HepG2 (cell line): ENCODE data around the gene SLC25A45. TPM values are rescaled to one million over a fixed set of nuclear protein-coding genes. Genes with fewer than 3 reads are reported as not detected.

Experiments used
- ATAC-seq: fragments of 200-7000 bp; cut with Tn5 transposase; 3 replicates; pipeline ENCODE4 v1.9.1; 2020; ENCODE audit warnings: mild to moderate bottlenecking, moderate library complexity
- BruUV-seq: library from RNA; stranded (reverse); fragments of 400-500 nt; replicated peaks from 2 replicates; lab custom pipeline; 2021; lab: Mats Ljungman, UMichigan
- CTCF ChIA-PET: fragments of 300-600 bp; formaldehyde crosslinking; extraction: SDS; loops from one replicate; lab custom pipeline; 2021; ENCODE audit warnings: low total read pairs, inconsistent platforms, low intra/inter-chr PET ratio; lab: Yijun Ruan, JAX
- POLR2A ChIA-PET: fragments of 350-600 bp; sonication (Branson Sonifier 250); formaldehyde crosslinking; loops from one replicate; lab custom pipeline; 2020; ENCODE audit warnings: antibody characterized with exemption, inconsistent platforms; lab: Yijun Ruan, JAX
- DNase-seq: peaks from one replicate; pipeline ENCODE4 v3.0.0-alpha.2; 2015; ENCODE audit warnings: low spot score
- FAIRE-seq: peaks from 3 replicates; lab custom pipeline; 2011; peaks lifted over from hg19 to GRCh38; lab: Jason Lieb, UNC
- H2AFZ ChIP-seq: one replicate; pipeline ENCODE4 v1.6.1; 2011; ENCODE audit warnings: low read length, inconsistent platforms
- H3K27ac ChIP-seq: fragments of 300-600 bp; 3 replicates; pipeline ENCODE4 v1.8.0; 2011; ENCODE audit warnings: mixed run types, mild to moderate bottlenecking, mixed read lengths, low read length, inconsistent platforms; ENCODE audit not compliant: insufficient read depth; ENCODE audit errors: extremely low read length
- H3K27me3 ChIP-seq, 2 experiments: fragments of 200-600 bp in 1 of 2; 2 replicates in 1 of 2; 3 replicates in 1 of 2; pipeline versions ENCODE4 v1.6.0 to v1.8.0; 2011; ENCODE audit warnings: low read length in 2 of 2, mild to moderate bottlenecking in 2 of 2, moderate library complexity in 2 of 2, inconsistent platforms in 1 of 2; ENCODE audit not compliant: insufficient read depth in 2 of 2, control insufficient read depth in 1 of 2
- H3K36me3 ChIP-seq, 2 experiments: fragments of 200-600 bp in 1 of 2; replicated peaks in 1 of 2; 2 replicates in 1 of 2; 3 replicates in 1 of 2; pipeline versions ENCODE4 v1.5.1 to v1.8.0; 2011; ENCODE audit warnings: low read length in 2 of 2, inconsistent platforms in 1 of 2; ENCODE audit not compliant: insufficient read depth in 2 of 2, control insufficient read depth in 1 of 2
- H3K4me1 ChIP-seq: 2 replicates; pipeline ENCODE4 v1.5.1; 2012; ENCODE audit warnings: low read length, inconsistent platforms; ENCODE audit not compliant: insufficient read depth
- H3K4me2 ChIP-seq: 2 replicates; pipeline ENCODE4 v1.6.0; 2011; ENCODE audit warnings: low read depth, low read length, inconsistent platforms
- H3K4me3 ChIP-seq, 3 experiments: fragments of 200-600 bp in 1 of 3; sonication (generic), shearing (Covaris generic) in 1 of 3; replicated peaks in 1 of 3; 2 replicates each; pipeline ENCODE4 v1.5.1; 2011 to 2016; ENCODE audit warnings: low read length in 3 of 3, inconsistent platforms in 2 of 3, low read depth in 2 of 3, mild to moderate bottlenecking in 2 of 3, control low read depth in 1 of 3, mixed read lengths in 1 of 3; ENCODE audit not compliant: insufficient read depth in 1 of 3
- H3K79me2 ChIP-seq: one replicate; pipeline ENCODE4 v1.6.1; 2011; ENCODE audit warnings: low read length, inconsistent platforms; ENCODE audit not compliant: insufficient read depth
- H3K9ac ChIP-seq: 2 replicates; pipeline ENCODE4 v1.6.0; 2011; ENCODE audit warnings: mild to moderate bottlenecking, low read depth, low read length, inconsistent platforms; ENCODE audit not compliant: insufficient read depth
- H3K9me3 ChIP-seq: 2 replicates; pipeline ENCODE4 v1.5.1; 2012; ENCODE audit warnings: mild to moderate bottlenecking, low read length
- H4K20me1 ChIP-seq: 2 replicates; pipeline ENCODE4 v1.6.0; 2011; ENCODE audit warnings: inconsistent platforms, mild to moderate bottlenecking, low read length, moderate library complexity; ENCODE audit not compliant: insufficient read depth
- DZIP1 ChIP-seq: sonication (generic); formaldehyde crosslinking; IDR thresholded peaks from 2 replicates; pipeline ENCODE4 v1.5.0; 2020; ENCODE audit warnings: mild to moderate bottlenecking, missing genetic modification reagents
- E2F2 ChIP-seq: sonication (generic); formaldehyde crosslinking; IDR thresholded peaks from 2 replicates; pipeline ENCODE4 v1.4.0; 2020; ENCODE audit warnings: missing genetic modification reagents, borderline replicate concordance
- HOXA7 ChIP-seq: sonication (generic); formaldehyde crosslinking; IDR thresholded peaks from 2 replicates; pipeline ENCODE4 v1.8.1; 2022; ENCODE audit warnings: mild to moderate bottlenecking, missing genetic modification reagents, moderate library complexity
- KMT2A ChIP-seq: sonication (generic); formaldehyde crosslinking; IDR thresholded peaks from 2 replicates; pipeline ENCODE4 v1.4.0; 2020; ENCODE audit warnings: missing genetic modification reagents
- MZF1 ChIP-seq: sonication (generic); formaldehyde crosslinking; IDR thresholded peaks from 2 replicates; pipeline ENCODE4 v1.8.1; 2023; ENCODE audit warnings: mild to moderate bottlenecking, missing genetic modification reagents, borderline replicate concordance
- NR2F6 ChIP-seq, 2 experiments: IDR thresholded peaks; 2 replicates each; pipeline ENCODE4 v1.6.1; 2016; ENCODE audit warnings: antibody characterized with exemption in 1 of 2, mild to moderate bottlenecking in 1 of 2
- SMC3 ChIP-seq: IDR thresholded peaks from 2 replicates; pipeline ENCODE4 v1.6.1; 2011; ENCODE audit warnings: low read length, improper control_type of control experiment
- STAG1 ChIP-seq: sonication (generic); formaldehyde crosslinking; IDR thresholded peaks from 2 replicates; pipeline ENCODE4 v1.4.0; 2020; ENCODE audit warnings: missing genetic modification reagents
- ZNF225 ChIP-seq: sonication (generic); formaldehyde crosslinking; IDR thresholded peaks from 2 replicates; pipeline ENCODE4 v1.4.0; 2020; ENCODE audit warnings: mild to moderate bottlenecking, missing genetic modification reagents
- ZNF296 ChIP-seq: sonication (generic); formaldehyde crosslinking; conservative IDR thresholded peaks from 2 replicates; pipeline ENCODE4 v1.5.0; 2020; ENCODE audit warnings: mild to moderate bottlenecking, missing genetic modification reagents
- ZNF333 ChIP-seq: sonication (generic); formaldehyde crosslinking; IDR thresholded peaks from 2 replicates; pipeline ENCODE4 v1.4.0; 2020; ENCODE audit warnings: mild to moderate bottlenecking, missing genetic modification reagents, borderline replicate concordance
- ZNF446 ChIP-seq: sonication (generic); formaldehyde crosslinking; IDR thresholded peaks from 2 replicates; pipeline ENCODE4 v1.5.0; 2020; ENCODE audit warnings: mild to moderate bottlenecking, missing genetic modification reagents
- ZNF563 ChIP-seq: sonication (generic); formaldehyde crosslinking; IDR thresholded peaks from 2 replicates; pipeline ENCODE4 v1.8.0; 2022; ENCODE audit warnings: mild to moderate bottlenecking, moderate library complexity, missing genetic modification reagents
- ZNF670 ChIP-seq: sonication (generic); formaldehyde crosslinking; IDR thresholded peaks from 2 replicates; pipeline ENCODE4 v1.8.0; 2022; ENCODE audit warnings: mild to moderate bottlenecking, missing genetic modification reagents, borderline replicate concordance
- ZNF83 ChIP-seq: sonication (generic); formaldehyde crosslinking; IDR thresholded peaks from 2 replicates; pipeline ENCODE4 v1.4.0; 2020; ENCODE audit warnings: missing genetic modification reagents, mild to moderate bottlenecking, borderline replicate concordance
- ZNF839 ChIP-seq: sonication (generic); formaldehyde crosslinking; IDR thresholded peaks from 2 replicates; pipeline ENCODE4 v1.4.0; 2020; ENCODE audit warnings: missing genetic modification reagents, mild to moderate bottlenecking, borderline replicate concordance
- ZNF891 ChIP-seq: sonication (generic); formaldehyde crosslinking; IDR thresholded peaks from 2 replicates; pipeline ENCODE4 v1.5.0; 2020; ENCODE audit warnings: mild to moderate bottlenecking, missing genetic modification reagents
- WGBS: methylation state at CpG from one replicate; pipeline ENCODE4 v1.1.6; 2017; ENCODE audit warnings: low lambda C conversion rate; 5-methylcytosine and 5-hydroxymethylcytosine counted together
- in situ Hi-C: cut with HindIII; loops from 2 replicates; pipeline ENCODE4 v1.10.0; 2017; ENCODE audit warnings: low pct_unique_long_range_greater_than_20kb; ENCODE audit not compliant: extremely low pct_ligation_motif_present
- intact Hi-C: fragments of 100-400 bp; cut with micrococcal nuclease; formaldehyde crosslinking; loops from one replicate; pipeline ENCODE4 v1.10.0; 2022; ENCODE audit not compliant: unreplicated experiment
- polyA plus RNA-seq, 8 experiments: library from polyadenylated mRNA; depleted of rRNA in 3 of 8; stranded (reverse) in 7 of 8; unstranded in 1 of 8; fragments of >200 nt; fragmentation: Illumina TruSeq in 4 of 8; extraction: Trizol in 4 of 8; gene quantifications; 2 replicates each; pipeline versions ENCODE4 v1.2.1 to v1.2.3, GENCODE V29; 2011 to 2016; ENCODE audit warnings: low read depth in 4 of 8, missing spikeins in 1 of 8, mixed read lengths in 1 of 8; ENCODE audit not compliant: insufficient read depth in 1 of 8
- total RNA-seq, 5 experiments: library from RNA; depleted of rRNA; stranded (reverse); fragments of >200 nt; fragmentation: Illumina TruSeq; extraction: Trizol; gene quantifications; 2 replicates each; pipeline ENCODE4 v1.2.3, GENCODE V29; 2016; ENCODE audit warnings: low read depth in 1 of 5

Gene SLC25A45
- total and polyA plus RNA-seq, 2 of the 13 experiments (the other 11 are each of a cell fraction or from before 2014, with no cell fraction given) = 1.2 to 3.4 TPM

- TF ChIP-seq ZNF446 (CRISPR knock-in tag) (no peak), ZNF225 (CRISPR knock-in tag) (0 out of 2 replicates have a peak, but pooled peaks have one; percentile 41), ZNF296 (no peak), STAG1 (CRISPR knock-in tag) (peak; percentile 5; the same call in 1 of the 2 replicates), NR2F6 (IDR thresholded peaks at IDR 0.05) (no peak; the same call in 1 of the 2 replicates), NR2F6 (CRISPR knock-in tag; IDR thresholded peaks at IDR 0.05) (peak; percentile 31; the same call in 1 of the 2 replicates), DZIP1 (CRISPR knock-in tag) (0 out of 2 replicates have a peak, but pooled peaks have one; percentile 45), ZNF333 (CRISPR knock-in tag) (0 out of 2 replicates have a peak, but pooled peaks have one; percentile 35)
Measured at GRCh38 chr11:65380460-65381119, 1.9 kb downstream of the SLC25A45 start (continued).

GRCh38 chr11:65379698-65380459, 2.6 kb downstream of the SLC25A45 start:
- H3K4me3 ChIP-seq = no peak overlapping the region
- ChIA-PET CTCF (no interaction called here), POLR2A (interaction anchor here (0.9 to 16.8 kb wide), 8 partner anchors 9 to 128 kb away, joined by 3 to 433 read pairs (median 14); partner anchors contain the start of genes MALAT1 and NEAT1)
- H3K4me2 ChIP-seq = no peak overlapping the region
- no peak overlapping the region for H3K9ac ChIP-seq
- DNase-seq = no peak
- no peaks in the 10 kb centered on the region for H4K20me1 ChIP-seq
- in situ Hi-C loops = loop anchor here (5.0 kb wide), 1 partner anchor 37 kb away; no protein-coding TSS in a partner anchor
- intact Hi-C loops = no loop called here
- peaks cover 0 to 2% of the 10 kb centered on the region in 2 experiments; a peak in 3 of 5 replicates for H3K27me3 ChIP-seq
- no peak for FAIRE-seq
- H3K9me3 ChIP-seq = no peaks in the 10 kb centered on the region
- H3K4me1 ChIP-seq = peaks cover 85% of the 10 kb centered on the region
- BruUV-seq = no TSS peak
- 100% methylated on average over 9 of the region's 13 CpGs for WGBS
- no peaks in the 10 kb centered on the region for H3K79me2 ChIP-seq
- no peaks in the 10 kb centered on the region for H3K36me3 ChIP-seq
- H3K27ac ChIP-seq = no peak overlapping the region
- no peak overlapping the region for H2AFZ ChIP-seq
- no peak for ATAC-seq
- TF ChIP-seq E2F2 (CRISPR knock-in tag) (no peak), ZNF563 (CRISPR knock-in tag) (no peak), ZNF83 (CRISPR knock-in tag) (no peak), HOXA7 (CRISPR knock-in tag) (no peak), ZNF839 (CRISPR knock-in tag) (no peak), ZNF670 (CRISPR knock-in tag) (no peak), MZF1 (no peak), KMT2A (CRISPR knock-in tag) (no peak), SMC3 (no peak), ZNF891 (CRISPR knock-in tag) (no peak)
